Measurements from ENCODE around the gene MRM1. TPM values are rescaled to one million over a fixed set of nuclear protein-coding genes. Genes with fewer than 3 reads are reported as not detected.

Gene MRM1
- total and polyA plus RNA-seq, 9 of the 15 experiments (the other 6 are each of a cell fraction or from before 2014, with no cell fraction given) = 0.61 to 28.4 (median 21.5) TPM

- in situ Hi-C loops (cut with MboI) = loop anchor here (10.0 kb wide), 1 partner anchor 632 kb away; no protein-coding TSS in a partner anchor
- TF ChIP-seq KLF10 (CRISPR knock-in tag; IDR thresholded peaks at IDR 0.05) (no peak), HMG20A (CRISPR knock-in tag; conservative IDR thresholded peaks at IDR 0.05) (no peak), MED1 (CRISPR knock-in tag; IDR thresholded peaks at IDR 0.05; ENCODE audit: borderline replicate concordance) (no peak), ZNF3 (CRISPR knock-in tag; IDR thresholded peaks at IDR 0.05) (no peak), RCOR1 (IDR thresholded peaks at IDR 0.05; ENCODE audit: borderline replicate concordance in 1 of 2, low read depth in 2 of 2, low read length in 2 of 2) (no peak), ZNF644 (tag; IDR thresholded peaks at IDR 0.05; ENCODE audit: low read depth) (no peak), ELF4 (CRISPR knock-in tag; IDR thresholded peaks at IDR 0.05) (no peak), RBM17 (IDR thresholded peaks at IDR 0.05; ENCODE audit: borderline replicate concordance, low read depth, low read length) (no peak)
- BruUV-seq (replicated peaks) = no TSS peak
- H3K4me2 ChIP-seq (ENCODE audit: insufficient read depth, low read length) = no peak overlapping the region
- H4K20me1 ChIP-seq (replicated peaks; ENCODE audit: control insufficient read depth, insufficient read depth, low read length) = no peaks in the 10 kb centered on the region; the same call in 1 of the 2 replicates
- ChIA-PET CTCF (ENCODE audit: low intra/inter-chr PET ratio) (no interaction called here), POLR2A (no interaction called here)
- peaks cover 25% of the 10 kb centered on the region in 2 experiments; a peak in 4 of 5 replicates for H3K4me1 ChIP-seq (replicated peaks in 1 of 2; ENCODE audit: control insufficient read depth in 2 of 2, insufficient read depth in 2 of 2, low read length in 2 of 2)
- H3K9ac ChIP-seq (ENCODE audit: insufficient read depth in 1 of 2, low read depth in 2 of 2, low read length in 2 of 2) = peak overlapping the region in 1 of 2 experiments; percentile 37; a peak in 1 of 4 replicates
- H3K4me3 ChIP-seq = no peak overlapping the region
- DNase-seq (ENCODE audit: extremely low read depth in 1 of 4, low spot score in 3 of 4) (no peak), ATAC-seq (no peak), FAIRE-seq (no peak)
- peaks cover 2% of the 10 kb centered on the region; the same call in 1 of the 3 replicates for H3K79me2 ChIP-seq (ENCODE audit: control insufficient read depth, insufficient read depth, low read length)
- intact Hi-C loops (cut with micrococcal nuclease) = no loop called here
- H3K9me1 ChIP-seq (ENCODE audit: control insufficient read depth, insufficient read depth, low read length) = no peaks in the 10 kb centered on the region
- peaks cover 6% of the 10 kb centered on the region; the same call in 1 of the 3 replicates for H3K36me3 ChIP-seq (ENCODE audit: control insufficient read depth, insufficient read depth, low read length)
- no peaks in the 10 kb centered on the region for H3K9me3 ChIP-seq (replicated peaks; ENCODE audit: control insufficient read depth, insufficient read depth, low read depth, low read length)
- no peak overlapping the region for H2AFZ ChIP-seq (ENCODE audit: low read depth, low read length)
- H3K27me3 ChIP-seq (ENCODE audit: control insufficient read depth in 2 of 2, insufficient read depth in 2 of 2, low read length in 2 of 2) = peaks cover 0 to 15% of the 10 kb centered on the region in 2 experiments; a peak in 2 of 5 replicates
- no peak overlapping the region for H3K27ac ChIP-seq (ENCODE audit: extremely low read depth, low read depth, low read length)
- WGBS (ENCODE audit: insufficient coverage, low coverage, missing lambda C conversion rate) = 62% methylated on average over 3 of the region's 4 CpGs
Observed at GRCh38 chr17:36613155-36613554, 11.8 kb downstream of the MRM1 start.
